ENCODE measurements around the gene UBE2O.

The UBE2O gene

GRCh38 chr17:76452660-76453430 lies at the start of gene UBE2O:
Gene UBE2O (minus strand): TSS chr17:76453152. CDS start chr17:76453141, 11 bp downstream.
- no peak for FAIRE-seq

- FAIRE-seq = no peak
Observed at GRCh38 chr17:76501827-76502307, 48.9 kb upstream of the UBE2O start.

GRCh38 chr17:76501018-76501826 lies 48.3 kb upstream of the UBE2O start, which contains the start of gene RHBDF2:
Gene RHBDF2 (minus strand): TSS chr17:76501423. CDS start chr17:76481524, 19,899 bp downstream.
- no peak for FAIRE-seq

- FAIRE-seq = no peak
Observed at GRCh38 chr17:76500747-76501017, 47.7 kb upstream of the UBE2O start.

GRCh38 chr17:76500074-76500746 lies 47.3 kb upstream of the UBE2O start:
- FAIRE-seq = no peak

GRCh38 chr17:76499267-76499667 lies 46.3 kb upstream of the UBE2O start:
- FAIRE-seq = no peak

- no peak for FAIRE-seq
Observed at GRCh38 chr17:76498876-76499251, 45.9 kb upstream of the UBE2O start.

- FAIRE-seq = no peak
Observed at GRCh38 chr17:76497979-76498875, 45.3 kb upstream of the UBE2O start.

GRCh38 chr17:76497699-76497978 lies 44.7 kb upstream of the UBE2O start:
- no peak for FAIRE-seq

GRCh38 chr17:76496464-76496863 lies 43.5 kb upstream of the UBE2O start:
- FAIRE-seq = no peak

GRCh38 chr17:76495663-76496400 lies 42.9 kb upstream of the UBE2O start:
- FAIRE-seq = no peak

- no peak for FAIRE-seq
Observed at GRCh38 chr17:76493505-76494167, 40.7 kb upstream of the UBE2O start.

GRCh38 chr17:76492989-76493501 lies 40.1 kb upstream of the UBE2O start:
- no peak for FAIRE-seq

GRCh38 chr17:76492123-76492988 lies 39.4 kb upstream of the UBE2O start:
- FAIRE-seq = no peak

GRCh38 chr17:76491271-76492122 lies 38.5 kb upstream of the UBE2O start:
- FAIRE-seq = no peak

GRCh38 chr17:76490112-76490710 lies 37.3 kb upstream of the UBE2O start:
- no peak for FAIRE-seq

- FAIRE-seq = no peak
Observed at GRCh38 chr17:76487451-76488192, 34.7 kb upstream of the UBE2O start.

GRCh38 chr17:76485569-76485968 lies 32.6 kb upstream of the UBE2O start:
- no peak for FAIRE-seq

Measured in endometrium (tissue), 2 donors.